AG09319 (cell line): ENCODE results near the gene RAI1.
"Not testable (repeated sequence)": the region's sequence is repeated elsewhere in the genome, so short reads cannot be mapped to it uniquely, and the experiment has no call there.

Experiments used
- DNase-seq: peaks from one replicate; pipeline ENCODE4 v3.0.0-alpha.2; 2010; ENCODE audit warnings: low read depth; ENCODE audit errors: extremely low read depth
- TF ChIP-seq, protein P1 (sequence below): IDR thresholded peaks from 2 replicates; pipeline ENCODE4 v1.5.1; 2011; ENCODE audit warnings: low read depth, mild to moderate bottlenecking, inconsistent platforms, low read length, moderate library complexity

The RAI1 gene

DNA sequence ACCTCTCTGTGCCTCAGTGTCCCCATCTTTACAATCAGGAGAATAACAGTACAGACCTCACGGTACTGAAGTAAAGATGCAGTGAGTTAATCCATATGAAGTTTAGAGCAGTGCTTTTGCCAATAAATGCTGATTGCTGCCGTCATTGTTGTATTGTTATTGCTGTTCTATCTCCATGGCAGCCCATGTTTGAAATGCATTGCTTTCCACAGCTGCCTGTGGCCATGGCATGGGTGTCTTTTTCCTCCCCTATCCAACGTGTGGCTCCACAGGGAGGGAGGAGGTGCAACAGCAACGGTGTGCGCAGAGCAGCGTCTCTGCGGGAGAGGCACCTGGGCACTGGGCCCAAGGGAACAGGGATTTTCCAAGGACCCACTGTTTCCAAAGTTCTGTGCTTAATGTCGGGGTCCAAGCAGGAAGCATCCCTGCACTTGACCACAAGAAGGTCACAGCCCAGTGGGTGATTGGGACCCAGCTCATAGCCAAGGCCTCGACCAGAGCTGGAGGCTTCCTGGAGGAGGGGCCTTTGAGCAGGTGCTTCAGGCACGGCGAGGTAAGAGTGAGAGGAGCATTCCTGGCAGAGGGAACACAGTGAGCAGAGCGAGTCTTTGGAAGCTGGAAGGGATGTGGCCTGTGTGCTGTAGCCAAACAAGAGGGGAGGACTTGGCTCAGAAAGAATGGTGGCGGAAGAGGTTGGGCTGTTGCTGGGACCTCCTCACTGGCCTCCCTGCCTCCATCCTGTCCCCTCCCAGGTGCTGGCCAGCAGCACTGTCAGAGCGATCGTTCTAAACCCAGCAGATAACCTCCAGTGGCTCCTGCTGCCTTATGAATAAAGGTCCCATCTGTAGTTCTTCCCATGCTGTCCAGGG is 3.9 kb downstream of the RAI1 start:
- TF ChIP-seq, protein P1, sequence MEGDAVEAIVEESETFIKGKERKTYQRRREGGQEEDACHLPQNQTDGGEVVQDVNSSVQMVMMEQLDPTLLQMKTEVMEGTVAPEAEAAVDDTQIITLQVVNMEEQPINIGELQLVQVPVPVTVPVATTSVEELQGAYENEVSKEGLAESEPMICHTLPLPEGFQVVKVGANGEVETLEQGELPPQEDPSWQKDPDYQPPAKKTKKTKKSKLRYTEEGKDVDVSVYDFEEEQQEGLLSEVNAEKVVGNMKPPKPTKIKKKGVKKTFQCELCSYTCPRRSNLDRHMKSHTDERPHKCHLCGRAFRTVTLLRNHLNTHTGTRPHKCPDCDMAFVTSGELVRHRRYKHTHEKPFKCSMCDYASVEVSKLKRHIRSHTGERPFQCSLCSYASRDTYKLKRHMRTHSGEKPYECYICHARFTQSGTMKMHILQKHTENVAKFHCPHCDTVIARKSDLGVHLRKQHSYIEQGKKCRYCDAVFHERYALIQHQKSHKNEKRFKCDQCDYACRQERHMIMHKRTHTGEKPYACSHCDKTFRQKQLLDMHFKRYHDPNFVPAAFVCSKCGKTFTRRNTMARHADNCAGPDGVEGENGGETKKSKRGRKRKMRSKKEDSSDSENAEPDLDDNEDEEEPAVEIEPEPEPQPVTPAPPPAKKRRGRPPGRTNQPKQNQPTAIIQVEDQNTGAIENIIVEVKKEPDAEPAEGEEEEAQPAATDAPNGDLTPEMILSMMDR = no peak
- DNase-seq = no peak

- TF ChIP-seq, protein P1 = no peak
- no peak for DNase-seq
Observed at GRCh38 chr17:17685775-17686291, 4.6 kb downstream of the RAI1 start.

GRCh38 chr17:17689312-17689711 is 8.1 kb downstream of the RAI1 start:
- DNase-seq = no peak
- TF ChIP-seq, protein P1 = no peak

GRCh38 chr17:17690233-17690632 is 9.0 kb downstream of the RAI1 start:
- not testable (repeated sequence) for DNase-seq

DNA sequence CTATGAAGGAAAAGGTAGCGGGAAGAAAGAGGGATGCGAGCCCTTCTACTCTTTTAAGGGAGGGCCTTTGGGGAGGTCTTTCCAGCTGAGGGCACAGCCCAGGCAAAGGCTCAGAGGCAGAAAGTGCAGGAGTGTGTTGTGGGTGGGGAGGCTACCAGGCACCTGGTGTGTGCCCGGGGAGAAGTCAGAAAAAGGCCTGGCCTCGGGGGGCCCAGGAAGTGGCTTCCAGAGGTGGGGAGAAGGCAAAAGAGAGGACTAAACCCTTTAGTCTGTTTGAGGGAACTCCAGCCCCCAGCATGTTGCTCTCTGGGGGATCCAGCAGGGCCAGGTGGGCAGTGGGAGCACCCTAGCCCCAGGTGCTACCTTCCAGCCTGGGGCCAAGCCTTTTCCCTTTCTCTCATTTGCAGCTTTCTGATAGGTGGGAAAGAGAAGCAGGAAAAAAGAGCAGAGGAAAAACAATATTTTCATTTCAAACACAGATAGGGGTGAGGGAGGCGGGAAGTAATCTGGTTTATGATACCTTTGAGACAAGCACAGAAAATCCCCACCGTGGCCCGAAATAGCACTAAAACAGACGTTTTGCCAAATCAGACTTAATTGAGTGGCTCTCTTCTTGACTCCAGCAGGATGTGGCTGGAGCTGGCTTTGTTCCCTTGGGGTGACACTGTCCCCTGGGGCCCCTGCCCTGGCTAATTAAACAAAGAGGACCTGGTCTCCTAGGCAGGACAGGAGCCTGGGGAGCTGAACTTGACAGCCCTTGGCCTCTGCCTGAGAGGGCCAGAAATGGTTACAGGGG is 10.4 kb downstream of the RAI1 start:
- DNase-seq = no peak
- TF ChIP-seq, protein P1 = no peak

- TF ChIP-seq, protein P1 = no peak
- DNase-seq = no peak
Observed at GRCh38 chr17:17692353-17693252, 11.3 kb downstream of the RAI1 start.
